GM19455 (cell line): ENCODE measurements around the gene NKAIN2.

ENCODE experiments used
- ATAC-seq: cut with Tn5 transposase; IDR thresholded peaks from one replicate; pipeline ENCODE4 v1.9.1; 2021; ENCODE audit not compliant: unreplicated experiment

NKAIN2 gene

DNA sequence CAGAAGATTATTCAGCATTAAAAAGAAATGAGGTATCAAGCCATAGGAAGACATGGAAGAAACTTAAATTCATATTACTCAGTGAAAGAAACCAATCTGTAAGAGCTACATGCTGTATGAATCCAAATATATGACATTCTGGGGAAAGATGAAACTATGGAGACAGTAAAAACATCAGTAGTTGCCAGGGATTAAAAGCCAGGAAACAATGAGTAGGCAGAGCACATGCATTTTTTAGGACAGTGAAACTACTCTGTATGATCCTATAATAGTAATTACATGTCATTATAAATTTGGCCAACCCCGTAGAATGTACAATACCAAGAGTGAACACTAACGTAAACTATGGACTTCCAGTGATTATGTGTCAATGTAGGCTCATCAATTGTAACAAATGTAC, 1065.8 kb downstream of the NKAIN2 start:
- ATAC-seq, result no peak

DNA sequence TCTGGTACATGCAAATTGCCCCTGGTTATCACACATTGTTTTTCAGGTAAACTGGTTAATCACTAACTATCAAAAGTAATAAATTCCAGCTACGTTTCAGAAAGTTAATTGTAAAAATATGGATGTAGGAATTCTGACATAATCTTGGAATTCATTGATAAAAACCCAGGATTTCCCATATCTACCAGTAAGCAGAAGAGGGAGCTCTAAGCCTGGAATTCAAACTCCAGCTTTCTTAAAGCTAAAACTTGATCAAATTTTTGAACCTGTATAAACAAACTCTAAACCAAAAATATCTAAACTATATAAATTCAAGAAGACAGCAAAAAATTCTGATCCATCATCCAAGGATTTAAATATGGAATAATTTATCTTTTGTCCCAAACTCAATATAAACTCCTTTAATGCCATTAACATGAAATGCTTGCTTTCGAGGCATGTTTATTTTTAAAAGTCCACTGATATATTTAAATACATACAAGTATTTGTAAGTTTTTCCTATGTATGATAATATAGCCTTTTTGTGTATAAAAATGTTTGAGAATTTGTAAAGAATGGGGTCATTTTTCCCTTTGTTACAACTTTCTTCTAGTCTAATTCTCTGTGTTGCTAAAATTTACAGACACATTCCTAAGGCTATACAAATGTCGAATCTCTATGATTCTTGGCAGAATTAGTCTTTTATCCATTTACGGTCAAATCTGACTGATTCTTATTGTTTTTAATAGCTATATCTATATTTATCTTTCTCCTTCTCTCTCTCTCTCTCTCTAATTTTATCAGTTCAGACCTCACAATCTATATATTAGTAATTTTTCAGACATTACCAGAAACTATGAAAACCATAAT, 1067.2 kb downstream of the NKAIN2 start:
- ATAC-seq, result no peak

DNA sequence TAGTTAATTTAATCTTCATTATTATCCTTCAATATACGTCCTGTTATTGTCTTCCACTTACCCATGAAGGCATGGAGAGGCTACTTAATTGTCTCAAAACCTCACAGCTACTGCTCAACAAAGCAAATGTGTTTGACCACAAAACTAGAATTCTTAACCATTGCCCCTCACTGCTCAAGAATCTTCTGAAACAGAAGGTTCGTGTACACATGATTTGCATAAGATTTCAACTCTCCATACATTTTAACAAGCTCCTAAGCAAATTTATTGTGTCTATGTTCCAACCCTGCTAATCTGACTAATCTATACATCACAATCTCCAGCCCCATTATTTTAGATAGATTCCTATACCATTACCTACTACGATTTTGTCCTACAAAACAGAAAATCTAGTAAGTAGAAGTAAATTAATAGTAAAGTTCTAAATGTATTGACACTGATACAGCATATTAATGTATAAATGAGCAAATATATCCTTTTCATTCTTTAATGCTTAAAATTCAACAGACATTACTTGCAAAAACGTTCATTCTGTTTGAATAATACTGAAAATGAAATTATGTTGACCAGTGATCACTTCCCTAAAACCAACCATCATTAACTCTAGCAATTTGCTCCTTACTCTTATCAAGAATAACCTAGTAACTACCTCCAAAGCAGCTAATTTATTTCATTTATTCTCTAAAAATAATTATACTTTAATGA, 1068.8 kb downstream of the NKAIN2 start:
- peak; percentile 53 for ATAC-seq

DNA sequence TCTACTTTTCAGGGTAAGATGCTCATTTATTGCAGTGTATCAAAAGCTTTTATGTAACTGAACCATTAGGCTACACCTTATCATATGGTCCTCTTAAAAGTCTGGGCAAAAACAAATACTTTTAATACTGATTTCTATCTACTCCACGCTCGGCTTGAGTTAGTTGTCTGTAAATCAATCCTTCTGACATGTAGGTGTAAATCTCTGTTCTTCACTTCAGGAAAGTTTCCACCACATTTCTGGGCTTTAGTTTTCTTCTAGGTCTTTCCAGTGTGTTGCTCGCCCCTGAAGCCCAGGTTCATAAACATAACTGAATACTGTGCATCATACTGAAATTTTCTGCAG, 1069.4 kb downstream of the NKAIN2 start:
- peak; percentile 17 for ATAC-seq
